ENCODE results near the gene SCAMP4.

DNA sequence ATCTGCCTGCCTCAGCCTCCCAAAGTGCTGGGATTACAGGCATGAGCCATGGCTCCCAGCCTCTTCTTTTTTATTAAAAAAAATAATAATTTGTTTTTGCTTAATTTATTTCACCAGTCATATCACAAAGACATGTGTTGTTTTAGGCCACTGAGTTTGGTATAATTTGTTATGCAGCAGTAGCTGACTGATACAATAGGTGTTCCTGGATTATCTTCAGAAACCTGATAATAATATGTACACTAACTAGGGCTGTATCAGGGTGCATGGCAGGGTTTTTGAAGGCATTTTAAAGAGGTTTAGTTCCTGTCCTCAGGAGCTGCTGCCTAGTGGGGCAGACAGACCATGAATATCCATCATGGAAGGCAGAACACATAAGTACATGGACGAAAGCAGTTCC is 26.2 kb downstream of the SCAMP4 start:
- TF ChIP-seq, protein P1, sequence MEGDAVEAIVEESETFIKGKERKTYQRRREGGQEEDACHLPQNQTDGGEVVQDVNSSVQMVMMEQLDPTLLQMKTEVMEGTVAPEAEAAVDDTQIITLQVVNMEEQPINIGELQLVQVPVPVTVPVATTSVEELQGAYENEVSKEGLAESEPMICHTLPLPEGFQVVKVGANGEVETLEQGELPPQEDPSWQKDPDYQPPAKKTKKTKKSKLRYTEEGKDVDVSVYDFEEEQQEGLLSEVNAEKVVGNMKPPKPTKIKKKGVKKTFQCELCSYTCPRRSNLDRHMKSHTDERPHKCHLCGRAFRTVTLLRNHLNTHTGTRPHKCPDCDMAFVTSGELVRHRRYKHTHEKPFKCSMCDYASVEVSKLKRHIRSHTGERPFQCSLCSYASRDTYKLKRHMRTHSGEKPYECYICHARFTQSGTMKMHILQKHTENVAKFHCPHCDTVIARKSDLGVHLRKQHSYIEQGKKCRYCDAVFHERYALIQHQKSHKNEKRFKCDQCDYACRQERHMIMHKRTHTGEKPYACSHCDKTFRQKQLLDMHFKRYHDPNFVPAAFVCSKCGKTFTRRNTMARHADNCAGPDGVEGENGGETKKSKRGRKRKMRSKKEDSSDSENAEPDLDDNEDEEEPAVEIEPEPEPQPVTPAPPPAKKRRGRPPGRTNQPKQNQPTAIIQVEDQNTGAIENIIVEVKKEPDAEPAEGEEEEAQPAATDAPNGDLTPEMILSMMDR (IDR thresholded peaks at IDR 0.05), result no peak
- no peak for TF ChIP-seq POLR2AphosphoS5 (IDR thresholded peaks at IDR 0.05)
- no peak for TF ChIP-seq POLR2A (IDR thresholded peaks at IDR 0.05)
- no peak for TF ChIP-seq EP300 (IDR thresholded peaks at IDR 0.05)
